Heart right ventricle (tissue), 16 donors: ENCODE results near the gene DBH. TPM values are rescaled to one million over a fixed set of nuclear protein-coding genes. Genes with fewer than 3 reads are reported as not detected.

Experiments used
- ATAC-seq, 8 donors: fragments of 200-7000 bp; cut with Tn5 transposase; one replicate each; pipeline ENCODE4 v1.9.1; 2020; ENCODE audit warnings: mild to moderate bottlenecking in 8 of 8, moderate library complexity in 8 of 8, moderate number of reproducible peaks in 1 of 8
- DNase-seq, 2 donors: peaks; one replicate each; pipeline ENCODE4 v3.0.0-alpha.2; 2020
- H3K27ac ChIP-seq, 10 donors: fragments of 200-600 bp; sonication (generic) in 2 of 10; one replicate each; pipeline versions ENCODE4 v1.5.0 to v1.8.0; 2020 to 2022; ENCODE audit warnings: mild to moderate bottlenecking in 3 of 10
- H3K27me3 ChIP-seq, 7 donors: fragments of 200-600 bp; one replicate each; pipeline ENCODE4 v1.8.0; 2021 to 2022; ENCODE audit warnings: mild to moderate bottlenecking in 2 of 7
- H3K36me3 ChIP-seq, 9 donors: fragments of 200-600 bp; sonication (generic) in 1 of 9; one replicate each; pipeline versions ENCODE4 v1.5.0 to v1.8.0; 2020 to 2022; ENCODE audit warnings: mild to moderate bottlenecking in 2 of 9
- H3K4me1 ChIP-seq, 9 donors: fragments of 200-600 bp; sonication (generic) in 1 of 9; one replicate each; pipeline versions ENCODE4 v1.5.0 to v1.8.0; 2020 to 2022; ENCODE audit warnings: mild to moderate bottlenecking in 4 of 9
- H3K4me3 ChIP-seq, 10 donors: fragments of 200-600 bp; sonication (generic) in 2 of 10; one replicate each; pipeline versions ENCODE4 v1.5.0 to v1.8.0; 2020 to 2022; ENCODE audit warnings: mild to moderate bottlenecking in 7 of 10, moderate library complexity in 2 of 10
- H3K9me3 ChIP-seq, 11 donors: fragments of 200-600 bp in 10 of 11; sonication (generic) in 2 of 11; one replicate each; pipeline versions ENCODE4 v1.5.0 to v1.8.0; 2013 to 2022; ENCODE audit warnings: mild to moderate bottlenecking in 2 of 11, control low read depth in 1 of 11, moderate library complexity in 1 of 11
- CTCF ChIP-seq, 9 donors: fragments of 200-600 bp; sonication (generic) in 2 of 9; IDR thresholded peaks; one replicate each; pipeline versions ENCODE4 v1.5.0 to v1.8.0; 2021 to 2022; ENCODE audit warnings: antibody characterized with exemption in 9 of 9, mild to moderate bottlenecking in 5 of 9, moderate library complexity in 1 of 9
- WGBS, 2 donors: extraction: QIAGEN DNeasy Blood & Tissue Kit; methylation state at CpG; one replicate each; pipeline ENCODE4 v1.1.7; 2013; ENCODE audit warnings: inconsistent platforms in 1 of 2; 5-methylcytosine and 5-hydroxymethylcytosine counted together
- intact Hi-C, 10 donors: fragments of 100-400 bp; cut with DNase I; formaldehyde crosslinking; loops; one replicate each; pipeline versions ENCODE4 v1.11.1 to v1.14.2; 2022
- polyA plus RNA-seq, 2 donors: library from polyadenylated mRNA; stranded (reverse); fragments of 200-250 nt; gene quantifications; one replicate each; pipeline ENCODE4 v1.2.3, GENCODE V29; 2013
- total RNA-seq, 10 donors: library from RNA; stranded (reverse); fragmentation: NEBNext Ultra II Directional in 3 of 10; extraction: Animal tissue kit (Norgen Biotek cat#: 25700) in 3 of 10; gene quantifications; one replicate each; pipeline versions ENCODE4 v1.2.1 to v1.2.4, GENCODE V29; 2021 to 2023
- donor health status: Arrhythmogenic right ventricular cardiomyopathy.
- donor health status: ischemic (EF 13 %, LVEDD 7.1; RV severe dilation, severe dysfunction).
- donor health status: healthy with polysubstance abuse.
- donor health status: DM: no; HTN: yes; CAD: no.
- donor health status: DM: no; HTN: no; CAD: no.
- donor health status: ischemic (EF 25% LVEDD 6.9; RV normal size, moderate dysfunction).
- donor health status: ischemic (EF 25% LVEDD 5.7; RV mildly dilated, moderate dysfunction).
- donor health status: healthy.
- donor health status: DM: yes; HTN: yes; CAD: no.
- donor health status: Ischemic cardiomyopathy.
- donor health status: ischemic (EF 35%, LVEDD 5.7; RV mildly dilated, moderate dysfunction).
- donor health status: nonischemic (EF 11% LVEDD 7.7; RV severe dilation, severe dysfunction).
- donor health status: DM: yes; HTN: yes; CAD: no.
- donor health status: PGD.
- donor health status: ischemic (EF 29% LVEDD 5.4; RV normal size, mild dysfunction).
- donor health status: nonischemic (EF 23%, LVEDD 6.1; RV moderate dilation, normal function).

DBH gene
- total and polyA plus RNA-seq, 12 donors: 0.01 to 0.09 TPM; not detected in 10

GRCh38 chr9:133676450-133676849, 40.3 kb downstream of the DBH start:
- DNase-seq: no peak
- peaks cover 0 to 6% (median 0%) of the 10 kb centered on the region in 11 donors for H3K9me3 ChIP-seq
- no peak for TF ChIP-seq CTCF (IDR thresholded peaks at IDR 0.05)
- 47 to 50% methylated on average over 10 of the region's 10 CpGs for WGBS, 2 donors
- peak overlapping the region in 1 of 10 donors; percentile 47 for H3K27ac ChIP-seq
- ATAC-seq: no peak
- no peak overlapping the region for H3K4me3 ChIP-seq
- peaks cover 0 to 35% (median 21%) of the 10 kb centered on the region in 9 donors for H3K4me1 ChIP-seq
- H3K36me3 ChIP-seq: no peaks in the 10 kb centered on the region
- H3K27me3 ChIP-seq: peaks cover 0 to 6% (median 0%) of the 10 kb centered on the region in 7 donors
- intact Hi-C loops: no loop called here

GRCh38 chr9:133677126-133678010, 41.2 kb downstream of the DBH start:
- intact Hi-C loops: no loop called here
- no peaks in the 10 kb centered on the region for H3K9me3 ChIP-seq
- DNase-seq (no peak), ATAC-seq (no peak)
- H3K27ac ChIP-seq: peak overlapping the region in 1 of 10 donors; percentile 47
- peaks cover 0 to 3% (median 0%) of the 10 kb centered on the region in 7 donors for H3K27me3 ChIP-seq
- no peak for TF ChIP-seq CTCF (IDR thresholded peaks at IDR 0.05)
- H3K36me3 ChIP-seq: no peaks in the 10 kb centered on the region
- H3K4me3 ChIP-seq: no peak overlapping the region
- 94 to 96% methylated on average over 17 of the region's 17 CpGs for WGBS, 2 donors
- peaks cover 0 to 39% (median 21%) of the 10 kb centered on the region in 9 donors for H3K4me1 ChIP-seq

GRCh38 chr9:133679056-133679455, 42.9 kb downstream of the DBH start:
- ATAC-seq (no peak), DNase-seq (no peak)
- Histone ChIP-seq H3K4me3 (peak overlapping the region in 5 of 10 donors; percentile 13 to 31 (median 27)), H3K27me3 (no peaks in the 10 kb centered on the region), H3K36me3 (no peaks in the 10 kb centered on the region), H3K27ac (peak overlapping the region in 4 of 10 donors; percentile 12 to 77 (median 42)), H3K9me3 (no peaks in the 10 kb centered on the region), H3K4me1 (peaks cover 10 to 49% (median 35%) of the 10 kb centered on the region in 9 donors)
- intact Hi-C loops: no loop called here
- WGBS, 2 donors: 65 to 67% methylated on average over 15 of the region's 15 CpGs
- TF ChIP-seq CTCF (IDR thresholded peaks at IDR 0.05): no peak

GRCh38 chr9:133679466-133680061, 43.4 kb downstream of the DBH start:
- TF ChIP-seq CTCF (IDR thresholded peaks at IDR 0.05): no peak
- Histone ChIP-seq H3K9me3 (no peaks in the 10 kb centered on the region), H3K27me3 (no peaks in the 10 kb centered on the region), H3K4me3 (peak overlapping the region in 5 of 10 donors; percentile 13 to 31 (median 27)), H3K4me1 (peaks cover 13 to 54% (median 40%) of the 10 kb centered on the region in 9 donors), H3K27ac (peak overlapping the region in 5 of 10 donors; percentile 12 to 77 (median 27)), H3K36me3 (no peaks in the 10 kb centered on the region)
- DNase-seq: peak; percentile 38 to 39
- intact Hi-C loops: no loop called here
- peak in 5 of 8 donors; percentile 17 to 38 (median 25) for ATAC-seq
- WGBS, 2 donors: 39 to 43% methylated on average over 35 of the region's 35 CpGs
